Upper lobe of left lung (tissue), 4 donors: ENCODE measurements around the gene DCLRE1B.

ENCODE experiments used
- POLR2A ChIP-seq, 4 donors: fragments of 450-650 bp; IDR thresholded peaks; one replicate each; pipeline ENCODE4 v1.5.1; 2016 to 2017; ENCODE audit warnings: antibody characterized with exemption in 4 of 4, mild to moderate bottlenecking in 2 of 4
- TF ChIP-seq, protein P1 (sequence below), 6 experiments: fragments of 450-650 bp in 4 of 6; fragments of 200-600 bp in 2 of 6; sonication (generic) in 2 of 6; IDR thresholded peaks; one replicate each; pipeline ENCODE4 v1.5.1; 2016 to 2019; ENCODE audit warnings: antibody characterized with exemption in 6 of 6

DNA sequence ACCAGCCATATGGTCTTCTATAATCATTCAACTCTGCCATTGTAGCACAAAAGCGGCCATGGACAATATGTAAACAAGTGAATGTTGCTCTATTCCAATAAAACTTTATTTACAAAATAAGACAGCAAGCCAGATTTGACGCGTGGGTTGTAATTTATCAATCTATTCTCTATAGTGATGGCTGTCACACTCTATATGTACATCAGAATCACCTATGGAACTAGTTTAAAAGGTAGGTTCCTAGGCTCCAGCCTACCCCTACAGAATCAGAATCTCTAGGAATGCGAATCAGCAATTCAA lies 25.4 kb upstream of the DCLRE1B start:
- TF ChIP-seq, protein P1, sequence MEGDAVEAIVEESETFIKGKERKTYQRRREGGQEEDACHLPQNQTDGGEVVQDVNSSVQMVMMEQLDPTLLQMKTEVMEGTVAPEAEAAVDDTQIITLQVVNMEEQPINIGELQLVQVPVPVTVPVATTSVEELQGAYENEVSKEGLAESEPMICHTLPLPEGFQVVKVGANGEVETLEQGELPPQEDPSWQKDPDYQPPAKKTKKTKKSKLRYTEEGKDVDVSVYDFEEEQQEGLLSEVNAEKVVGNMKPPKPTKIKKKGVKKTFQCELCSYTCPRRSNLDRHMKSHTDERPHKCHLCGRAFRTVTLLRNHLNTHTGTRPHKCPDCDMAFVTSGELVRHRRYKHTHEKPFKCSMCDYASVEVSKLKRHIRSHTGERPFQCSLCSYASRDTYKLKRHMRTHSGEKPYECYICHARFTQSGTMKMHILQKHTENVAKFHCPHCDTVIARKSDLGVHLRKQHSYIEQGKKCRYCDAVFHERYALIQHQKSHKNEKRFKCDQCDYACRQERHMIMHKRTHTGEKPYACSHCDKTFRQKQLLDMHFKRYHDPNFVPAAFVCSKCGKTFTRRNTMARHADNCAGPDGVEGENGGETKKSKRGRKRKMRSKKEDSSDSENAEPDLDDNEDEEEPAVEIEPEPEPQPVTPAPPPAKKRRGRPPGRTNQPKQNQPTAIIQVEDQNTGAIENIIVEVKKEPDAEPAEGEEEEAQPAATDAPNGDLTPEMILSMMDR (IDR thresholded peaks at IDR 0.05): no peak
- no peak for TF ChIP-seq POLR2A (IDR thresholded peaks at IDR 0.05)
